Astrocyte (in vitro differentiated cells and primary cell): ENCODE data around the gene OPCML. TPM values are rescaled to one million over a fixed set of nuclear protein-coding genes. Genes with fewer than 3 reads are reported as not detected.

Source experiments
- DNase-seq: peaks from one replicate; pipeline ENCODE4 v3.0.0-alpha.2; 2010; ENCODE audit warnings: low read depth
- FAIRE-seq: peaks from 2 replicates; lab custom pipeline; 2011; peaks lifted over from hg19 to GRCh38; lab: Jason Lieb, UNC
- H2AFZ ChIP-seq: 2 replicates; pipeline ENCODE4 v1.6.0; 2012; ENCODE audit warnings: low read depth, low read length, inconsistent platforms
- H3K27ac ChIP-seq: 2 replicates; pipeline ENCODE4 v1.5.1; 2011; ENCODE audit warnings: low read depth, low read length, inconsistent platforms
- H3K27me3 ChIP-seq: 2 replicates; pipeline ENCODE4 v1.6.0; 2011; ENCODE audit warnings: low read length, inconsistent platforms; ENCODE audit not compliant: insufficient read depth
- H3K36me3 ChIP-seq: 2 replicates; pipeline ENCODE4 v1.5.1; 2011; ENCODE audit warnings: low read length, inconsistent platforms; ENCODE audit not compliant: insufficient read depth
- H3K4me1 ChIP-seq: 2 replicates; pipeline ENCODE4 v1.5.1; 2011; ENCODE audit warnings: low read length, inconsistent platforms; ENCODE audit not compliant: insufficient read depth
- H3K4me2 ChIP-seq: 2 replicates; pipeline ENCODE4 v1.6.0; 2012; ENCODE audit warnings: low read length, inconsistent platforms
- H3K4me3 ChIP-seq: 2 replicates; pipeline ENCODE4 v1.5.1; 2011; ENCODE audit warnings: low read depth, mild to moderate bottlenecking, low read length, inconsistent platforms; ENCODE audit not compliant: insufficient read depth
- H3K79me2 ChIP-seq: 2 replicates; pipeline ENCODE4 v1.6.0; 2012; ENCODE audit warnings: mild to moderate bottlenecking, low read length, inconsistent platforms; ENCODE audit not compliant: insufficient read depth
- H3K9ac ChIP-seq: 2 replicates; pipeline ENCODE4 v1.6.0; 2012; ENCODE audit warnings: mild to moderate bottlenecking, low read length, inconsistent platforms
- H3K9me3 ChIP-seq: 2 replicates; pipeline ENCODE4 v1.5.1; 2012; ENCODE audit warnings: low read depth, mild to moderate bottlenecking, low read length, inconsistent platforms; ENCODE audit not compliant: insufficient read depth
- H4K20me1 ChIP-seq: 2 replicates; pipeline ENCODE4 v1.6.0; 2012; ENCODE audit warnings: low read length, inconsistent platforms; ENCODE audit not compliant: insufficient read depth
- H3K27ac Mint-ChIP-seq: one replicate; pipeline ENCODE4 v1.8.0; 2021; ENCODE audit warnings: mild to moderate bottlenecking, mixed read lengths; ENCODE audit not compliant: unreplicated experiment
- H3K27me3 Mint-ChIP-seq: one replicate; pipeline ENCODE4 v1.8.0; 2021; ENCODE audit warnings: low read depth, mixed read lengths; ENCODE audit not compliant: unreplicated experiment
- H3K36me3 Mint-ChIP-seq: one replicate; pipeline ENCODE4 v1.8.0; 2021; ENCODE audit warnings: low read depth, mixed read lengths; ENCODE audit not compliant: unreplicated experiment
- H3K4me1 Mint-ChIP-seq: one replicate; pipeline ENCODE4 v1.8.0; 2021; ENCODE audit warnings: low read depth, mixed read lengths; ENCODE audit not compliant: unreplicated experiment
- H3K4me3 Mint-ChIP-seq: one replicate; pipeline ENCODE4 v1.8.0; 2021; ENCODE audit warnings: mild to moderate bottlenecking, moderate library complexity, mixed read lengths; ENCODE audit not compliant: unreplicated experiment
- H3K9me3 Mint-ChIP-seq: one replicate; pipeline ENCODE4 v1.8.0; 2021; ENCODE audit warnings: mild to moderate bottlenecking, mixed read lengths; ENCODE audit not compliant: unreplicated experiment
- CTCF ChIP-seq: IDR thresholded peaks from 2 replicates; pipeline ENCODE4 v1.5.1; 2011; ENCODE audit warnings: low read depth, mild to moderate bottlenecking, inconsistent platforms, low read length, moderate library complexity; ENCODE audit not compliant: insufficient read depth
- EZH2 ChIP-seq: IDR thresholded peaks from 2 replicates; pipeline ENCODE4 v1.6.1; 2012; ENCODE audit warnings: mild to moderate bottlenecking, low read length, inconsistent platforms; ENCODE audit not compliant: insufficient read depth
- total RNA-seq: library from RNA; stranded (reverse); gene quantifications from 2 replicates; pipeline ENCODE4 v1.2.1, GENCODE V29; 2021

The OPCML gene
- total RNA-seq, 1 donor from 2014 or later = 7.9 TPM

GRCh38 chr11:132448334-132448995 lies 1083.8 kb downstream of the OPCML start:
- Histone ChIP-seq H3K27ac (no peak overlapping the region), H3K79me2 (no peaks in the 10 kb centered on the region), H3K4me2 (no peak overlapping the region), H4K20me1 (no peaks in the 10 kb centered on the region), H3K4me1 (peaks cover 17% of the 10 kb centered on the region), H3K36me3 (no peaks in the 10 kb centered on the region), H3K4me3 (no peak overlapping the region), H2AFZ (no peak overlapping the region), H3K27me3 (no peaks in the 10 kb centered on the region), H3K9ac (no peak overlapping the region), H3K9me3 (no peaks in the 10 kb centered on the region)
- Mint-ChIP-seq H3K27ac (peak overlapping the region; percentile 56), H3K9me3 (peaks cover 2% of the 10 kb centered on the region), H3K4me3 (no peak overlapping the region), H3K27me3 (peaks cover 2% of the 10 kb centered on the region), H3K4me1 (peaks cover 33% of the 10 kb centered on the region), H3K36me3 (no peaks in the 10 kb centered on the region)
- FAIRE-seq = peak; percentile 82
- TF ChIP-seq CTCF (peak; percentile 21), EZH2 (no peak)
- DNase-seq = peak; percentile 76

- Mint-ChIP-seq H3K4me1 (peaks cover 27% of the 10 kb centered on the region), H3K27me3 (peaks cover 5% of the 10 kb centered on the region), H3K9me3 (peaks cover 2% of the 10 kb centered on the region), H3K27ac (no peak overlapping the region), H3K4me3 (no peak overlapping the region), H3K36me3 (no peaks in the 10 kb centered on the region)
- TF ChIP-seq CTCF (no peak), EZH2 (no peak)
- no peaks in the 10 kb centered on the region for H3K36me3 ChIP-seq
- H3K4me3 ChIP-seq = no peak overlapping the region
- H3K4me2 ChIP-seq = no peak overlapping the region
- H3K4me1 ChIP-seq = peaks cover 10% of the 10 kb centered on the region
- no peaks in the 10 kb centered on the region for H3K9me3 ChIP-seq
- H2AFZ ChIP-seq = no peak overlapping the region
- H3K27ac ChIP-seq = no peak overlapping the region
- H3K27me3 ChIP-seq = no peaks in the 10 kb centered on the region
- H3K79me2 ChIP-seq = no peaks in the 10 kb centered on the region
- no peak overlapping the region for H3K9ac ChIP-seq
- H4K20me1 ChIP-seq = no peaks in the 10 kb centered on the region
- no peak for FAIRE-seq
- DNase-seq = no peak
Measured at GRCh38 chr11:132447761-132448160, 1084.5 kb downstream of the OPCML start.

GRCh38 chr11:132445859-132446291 lies 1086.4 kb downstream of the OPCML start:
- Histone ChIP-seq H3K9me3 (no peaks in the 10 kb centered on the region), H3K27ac (no peak overlapping the region), H3K27me3 (peaks cover 3% of the 10 kb centered on the region), H3K4me1 (peaks cover 9% of the 10 kb centered on the region), H2AFZ (no peak overlapping the region), H3K79me2 (no peaks in the 10 kb centered on the region), H3K4me2 (no peak overlapping the region), H3K9ac (no peak overlapping the region), H3K4me3 (no peak overlapping the region), H4K20me1 (no peaks in the 10 kb centered on the region), H3K36me3 (no peaks in the 10 kb centered on the region)
- FAIRE-seq (no peak), DNase-seq (peak; percentile 59)
- TF ChIP-seq CTCF (no peak), EZH2 (no peak)
- Mint-ChIP-seq H3K27me3 (peaks cover 5% of the 10 kb centered on the region), H3K9me3 (peaks cover 2% of the 10 kb centered on the region), H3K4me1 (peaks cover 21% of the 10 kb centered on the region), H3K27ac (no peak overlapping the region), H3K4me3 (no peak overlapping the region), H3K36me3 (no peaks in the 10 kb centered on the region)
